Ishikawa (cell line): ENCODE measurements around the gene KIAA0319L.

Experiments
- CEBPB ChIP-seq: IDR thresholded peaks from 2 replicates; pipeline ENCODE4 v1.6.1; 2012
- CREB1 ChIP-seq: IDR thresholded peaks from 2 replicates; pipeline ENCODE4 v1.6.1; 2012; ENCODE audit warnings: low read depth
- EGR1 ChIP-seq: IDR thresholded peaks from 2 replicates; pipeline ENCODE4 v1.6.1; 2012
- FOXM1 ChIP-seq: IDR thresholded peaks from 2 replicates; pipeline ENCODE4 v1.6.1; 2012; ENCODE audit warnings: low read depth, borderline replicate concordance
- NFIC ChIP-seq: IDR thresholded peaks from 2 replicates; pipeline ENCODE4 v1.6.1; 2012
- RAD21 ChIP-seq: IDR thresholded peaks from 2 replicates; pipeline ENCODE4 v1.6.1; 2012; ENCODE audit warnings: low read depth
- TAF1 ChIP-seq: IDR thresholded peaks from 2 replicates; pipeline ENCODE4 v1.6.1; 2012; ENCODE audit warnings: low read depth, mild to moderate bottlenecking
- TEAD4 ChIP-seq: IDR thresholded peaks from 2 replicates; pipeline ENCODE4 v1.6.1; 2012
- YY1 ChIP-seq: IDR thresholded peaks from 2 replicates; pipeline ENCODE4 v1.6.1; 2012; ENCODE audit warnings: low read depth
- ZBTB7A ChIP-seq: IDR thresholded peaks from 2 replicates; pipeline ENCODE4 v1.6.1; 2012; ENCODE audit warnings: low read depth
- TF ChIP-seq, protein P1 (sequence below): IDR thresholded peaks from 2 replicates; pipeline ENCODE4 v1.6.1; 2012; ENCODE audit warnings: low read depth, mild to moderate bottlenecking
- TF ChIP-seq, protein P2 (sequence below): IDR thresholded peaks from 2 replicates; pipeline ENCODE4 v1.6.1; 2012
- TF ChIP-seq, protein P3 (sequence below): IDR thresholded peaks from 2 replicates; pipeline ENCODE4 v1.6.1; 2012

DNA sequence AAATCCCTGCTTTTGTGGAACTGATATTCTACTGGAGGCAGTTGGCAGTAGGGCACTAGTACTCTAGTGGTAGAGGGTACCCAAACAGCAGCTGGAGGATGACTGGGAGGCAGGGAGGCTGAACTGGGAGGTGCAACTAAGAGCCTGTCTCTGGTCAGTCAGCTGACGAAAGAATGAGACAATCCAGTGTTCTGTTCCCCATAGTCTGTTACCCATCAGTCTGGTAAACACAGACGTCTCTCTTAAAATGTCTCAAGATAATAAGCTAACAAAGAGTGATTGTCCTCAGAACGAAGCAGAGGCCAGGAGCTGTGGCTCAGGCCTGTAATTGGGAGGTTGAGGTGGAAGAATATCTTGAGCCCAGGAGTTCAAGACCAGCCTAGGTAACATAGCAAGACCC, 46.3 kb upstream of the KIAA0319L start:
- TF ChIP-seq CREB1 (no peak), RAD21 (no peak), TEAD4 (no peak), ZBTB7A (no peak), TAF1 (no peak), YY1 (no peak), NFIC (no peak), EGR1 (no peak), CEBPB (no peak), FOXM1 (no peak)
- TF ChIP-seq, protein P1, sequence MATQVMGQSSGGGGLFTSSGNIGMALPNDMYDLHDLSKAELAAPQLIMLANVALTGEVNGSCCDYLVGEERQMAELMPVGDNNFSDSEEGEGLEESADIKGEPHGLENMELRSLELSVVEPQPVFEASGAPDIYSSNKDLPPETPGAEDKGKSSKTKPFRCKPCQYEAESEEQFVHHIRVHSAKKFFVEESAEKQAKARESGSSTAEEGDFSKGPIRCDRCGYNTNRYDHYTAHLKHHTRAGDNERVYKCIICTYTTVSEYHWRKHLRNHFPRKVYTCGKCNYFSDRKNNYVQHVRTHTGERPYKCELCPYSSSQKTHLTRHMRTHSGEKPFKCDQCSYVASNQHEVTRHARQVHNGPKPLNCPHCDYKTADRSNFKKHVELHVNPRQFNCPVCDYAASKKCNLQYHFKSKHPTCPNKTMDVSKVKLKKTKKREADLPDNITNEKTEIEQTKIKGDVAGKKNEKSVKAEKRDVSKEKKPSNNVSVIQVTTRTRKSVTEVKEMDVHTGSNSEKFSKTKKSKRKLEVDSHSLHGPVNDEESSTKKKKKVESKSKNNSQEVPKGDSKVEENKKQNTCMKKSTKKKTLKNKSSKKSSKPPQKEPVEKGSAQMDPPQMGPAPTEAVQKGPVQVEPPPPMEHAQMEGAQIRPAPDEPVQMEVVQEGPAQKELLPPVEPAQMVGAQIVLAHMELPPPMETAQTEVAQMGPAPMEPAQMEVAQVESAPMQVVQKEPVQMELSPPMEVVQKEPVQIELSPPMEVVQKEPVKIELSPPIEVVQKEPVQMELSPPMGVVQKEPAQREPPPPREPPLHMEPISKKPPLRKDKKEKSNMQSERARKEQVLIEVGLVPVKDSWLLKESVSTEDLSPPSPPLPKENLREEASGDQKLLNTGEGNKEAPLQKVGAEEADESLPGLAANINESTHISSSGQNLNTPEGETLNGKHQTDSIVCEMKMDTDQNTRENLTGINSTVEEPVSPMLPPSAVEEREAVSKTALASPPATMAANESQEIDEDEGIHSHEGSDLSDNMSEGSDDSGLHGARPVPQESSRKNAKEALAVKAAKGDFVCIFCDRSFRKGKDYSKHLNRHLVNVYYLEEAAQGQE, result no peak
- TF ChIP-seq, protein P2, sequence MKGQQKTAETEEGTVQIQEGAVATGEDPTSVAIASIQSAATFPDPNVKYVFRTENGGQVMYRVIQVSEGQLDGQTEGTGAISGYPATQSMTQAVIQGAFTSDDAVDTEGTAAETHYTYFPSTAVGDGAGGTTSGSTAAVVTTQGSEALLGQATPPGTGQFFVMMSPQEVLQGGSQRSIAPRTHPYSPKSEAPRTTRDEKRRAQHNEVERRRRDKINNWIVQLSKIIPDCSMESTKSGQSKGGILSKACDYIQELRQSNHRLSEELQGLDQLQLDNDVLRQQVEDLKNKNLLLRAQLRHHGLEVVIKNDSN, result no peak
- TF ChIP-seq, protein P3, sequence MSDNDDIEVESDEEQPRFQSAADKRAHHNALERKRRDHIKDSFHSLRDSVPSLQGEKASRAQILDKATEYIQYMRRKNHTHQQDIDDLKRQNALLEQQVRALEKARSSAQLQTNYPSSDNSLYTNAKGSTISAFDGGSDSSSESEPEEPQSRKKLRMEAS, result no peak
